ENCODE data around the gene DDX54.
A peak's percentile ranks its signal among the peaks of the same experiment; 100 is the strongest.

Gene DDX54

GRCh38 chr12:113226696-113227568 is 41.7 kb upstream of the DDX54 start:
- Histone ChIP-seq H3K36me3 (ENCODE audit: insufficient read depth, low read length) (no peaks in the 10 kb centered on the region), H3K9me3 (ENCODE audit: low read length) (peaks cover 4% of the 10 kb centered on the region), H2AFZ (ENCODE audit: low read depth, low read length) (no peak overlapping the region), H3K4me3 (ENCODE audit: low read length) (no peak overlapping the region), H3K27me3 (ENCODE audit: insufficient read depth, low read length) (no peaks in the 10 kb centered on the region), H3K4me1 (ENCODE audit: insufficient read depth, low read length) (peaks cover 22% of the 10 kb centered on the region)

- Histone ChIP-seq H3K27me3 (ENCODE audit: insufficient read depth, low read length) (no peaks in the 10 kb centered on the region), H3K4me3 (ENCODE audit: low read length) (no peak overlapping the region), H2AFZ (ENCODE audit: low read depth, low read length) (no peak overlapping the region), H3K4me1 (ENCODE audit: insufficient read depth, low read length) (peaks cover 27% of the 10 kb centered on the region), H3K9me3 (ENCODE audit: low read length) (no peaks in the 10 kb centered on the region), H3K36me3 (ENCODE audit: insufficient read depth, low read length) (no peaks in the 10 kb centered on the region)
Observed at GRCh38 chr12:113224955-113225354, 39.7 kb upstream of the DDX54 start.

GRCh38 chr12:113222730-113223531 is 37.7 kb upstream of the DDX54 start:
- Histone ChIP-seq H3K36me3 (ENCODE audit: insufficient read depth, low read length) (no peaks in the 10 kb centered on the region), H3K27me3 (ENCODE audit: insufficient read depth, low read length) (no peaks in the 10 kb centered on the region), H3K4me1 (ENCODE audit: insufficient read depth, low read length) (peaks cover 19% of the 10 kb centered on the region), H3K4me3 (ENCODE audit: low read length) (no peak overlapping the region), H2AFZ (ENCODE audit: low read depth, low read length) (no peak overlapping the region), H3K9me3 (ENCODE audit: low read length) (no peaks in the 10 kb centered on the region)

- Histone ChIP-seq H3K27me3 (ENCODE audit: insufficient read depth, low read length) (no peaks in the 10 kb centered on the region), H3K9me3 (ENCODE audit: low read length) (no peaks in the 10 kb centered on the region), H3K4me1 (ENCODE audit: insufficient read depth, low read length) (peaks cover 19% of the 10 kb centered on the region)
Observed at GRCh38 chr12:113221997-113222729, 36.9 kb upstream of the DDX54 start.

GRCh38 chr12:113221181-113221996 is 36.1 kb upstream of the DDX54 start, which contains the start of gene TPCN1:
Gene TPCN1, plus strand, starts transcription at chr12:113221464. Its CDS starts 5,389 bp downstream, at chr12:113226853.
- Histone ChIP-seq H3K4me1 (ENCODE audit: insufficient read depth, low read length) (peaks cover 19% of the 10 kb centered on the region), H2AFZ (ENCODE audit: low read depth, low read length) (peak within 1 kb of the TSS; percentile 67), H3K9me3 (ENCODE audit: low read length) (no peaks in the 10 kb centered on the region), H3K4me3 (ENCODE audit: low read length) (peak within 1 kb of the TSS; percentile 64), H3K27me3 (ENCODE audit: insufficient read depth, low read length) (no peaks in the 10 kb centered on the region), H3K36me3 (ENCODE audit: insufficient read depth, low read length) (no peaks in the 10 kb centered on the region)

More at GRCh38 chr12:113221997-113222729, 36.9 kb upstream of the DDX54 start:
- peak overlapping the region; percentile 17 for H2AFZ ChIP-seq (ENCODE audit: low read depth, low read length)
- H3K36me3 ChIP-seq (ENCODE audit: insufficient read depth, low read length) = no peaks in the 10 kb centered on the region
- H3K4me3 ChIP-seq (ENCODE audit: low read length) = peak overlapping the region; percentile 58

GRCh38 chr12:113220593-113221180 is 35.4 kb upstream of the DDX54 start:
- Histone ChIP-seq H3K4me1 (ENCODE audit: insufficient read depth, low read length) (peaks cover 19% of the 10 kb centered on the region), H3K36me3 (ENCODE audit: insufficient read depth, low read length) (no peaks in the 10 kb centered on the region), H2AFZ (ENCODE audit: low read depth, low read length) (peak overlapping the region; percentile 67), H3K9me3 (ENCODE audit: low read length) (no peaks in the 10 kb centered on the region), H3K27me3 (ENCODE audit: insufficient read depth, low read length) (no peaks in the 10 kb centered on the region), H3K4me3 (ENCODE audit: low read length) (peak overlapping the region; percentile 64)

GRCh38 chr12:113216027-113216426 is 30.7 kb upstream of the DDX54 start:
- Histone ChIP-seq H3K36me3 (ENCODE audit: insufficient read depth, low read length) (no peaks in the 10 kb centered on the region), H3K27me3 (ENCODE audit: insufficient read depth, low read length) (no peaks in the 10 kb centered on the region), H3K4me3 (ENCODE audit: low read length) (no peak overlapping the region), H3K4me1 (ENCODE audit: insufficient read depth, low read length) (peaks cover 7% of the 10 kb centered on the region), H2AFZ (ENCODE audit: low read depth, low read length) (no peak overlapping the region), H3K9me3 (ENCODE audit: low read length) (no peaks in the 10 kb centered on the region)

- H3K27me3 ChIP-seq (ENCODE audit: insufficient read depth, low read length) = no peaks in the 10 kb centered on the region
- H3K4me1 ChIP-seq (ENCODE audit: insufficient read depth, low read length) = peaks cover 4% of the 10 kb centered on the region
- no peaks in the 10 kb centered on the region for H3K9me3 ChIP-seq (ENCODE audit: low read length)
- no peaks in the 10 kb centered on the region for H3K36me3 ChIP-seq (ENCODE audit: insufficient read depth, low read length)
- H3K4me3 ChIP-seq (ENCODE audit: low read length) = no peak overlapping the region
- no peak overlapping the region for H2AFZ ChIP-seq (ENCODE audit: low read depth, low read length)
Observed at GRCh38 chr12:113214895-113215400, 29.7 kb upstream of the DDX54 start.

GRCh38 chr12:113211160-113211559 is 25.9 kb upstream of the DDX54 start:
- H3K4me1 ChIP-seq (ENCODE audit: insufficient read depth, low read length) = peaks cover 4% of the 10 kb centered on the region
- no peaks in the 10 kb centered on the region for H3K9me3 ChIP-seq (ENCODE audit: low read length)
- no peak overlapping the region for H3K4me3 ChIP-seq (ENCODE audit: low read length)
- H3K27me3 ChIP-seq (ENCODE audit: insufficient read depth, low read length) = no peaks in the 10 kb centered on the region
- no peaks in the 10 kb centered on the region for H3K36me3 ChIP-seq (ENCODE audit: insufficient read depth, low read length)
- no peak overlapping the region for H2AFZ ChIP-seq (ENCODE audit: low read depth, low read length)

- H3K9me3 ChIP-seq (ENCODE audit: low read length) = no peaks in the 10 kb centered on the region
- H2AFZ ChIP-seq (ENCODE audit: low read depth, low read length) = no peak overlapping the region
- H3K4me3 ChIP-seq (ENCODE audit: low read length) = no peak overlapping the region
- H3K27me3 ChIP-seq (ENCODE audit: insufficient read depth, low read length) = no peaks in the 10 kb centered on the region
- H3K4me1 ChIP-seq (ENCODE audit: insufficient read depth, low read length) = peaks cover 4% of the 10 kb centered on the region
- H3K36me3 ChIP-seq (ENCODE audit: insufficient read depth, low read length) = no peaks in the 10 kb centered on the region
Observed at GRCh38 chr12:113208041-113208934, 23.0 kb upstream of the DDX54 start.

- no peaks in the 10 kb centered on the region for H3K36me3 ChIP-seq (ENCODE audit: insufficient read depth, low read length)
- no peaks in the 10 kb centered on the region for H3K9me3 ChIP-seq (ENCODE audit: low read length)
- no peak overlapping the region for H3K4me3 ChIP-seq (ENCODE audit: low read length)
- no peaks in the 10 kb centered on the region for H3K27me3 ChIP-seq (ENCODE audit: insufficient read depth, low read length)
- H2AFZ ChIP-seq (ENCODE audit: low read depth, low read length) = no peak overlapping the region
- H3K4me1 ChIP-seq (ENCODE audit: insufficient read depth, low read length) = peaks cover 3% of the 10 kb centered on the region
Observed at GRCh38 chr12:113207613-113208040, 22.3 kb upstream of the DDX54 start.
